ENCODE data around the gene SLC6A18. TPM values are rescaled to one million over a fixed set of nuclear protein-coding genes. Genes with fewer than 3 reads are reported as not detected.
A peak's percentile ranks its signal among the peaks of the same experiment; 100 is the strongest.

Gene SLC6A18
- total and polyA plus RNA-seq, 7 donors: not detected

GRCh38 chr5:1207555-1207954, 17.6 kb upstream of the SLC6A18 start:
- no peaks in the 10 kb centered on the region for H3K9me3 ChIP-seq
- TF ChIP-seq CTCF (IDR thresholded peaks at IDR 0.05): no peak
- peaks cover 0 to 61% (median 8%) of the 10 kb centered on the region in 3 donors for H3K27me3 ChIP-seq (ENCODE audit: insufficient read depth in 3 of 3, low read length in 2 of 3)
- H3K4me1 ChIP-seq: no peaks in the 10 kb centered on the region
- ATAC-seq: no peak
- no peak overlapping the region for H3K4me3 ChIP-seq
- H3K36me3 ChIP-seq (ENCODE audit: insufficient read depth in 1 of 2, low read depth in 1 of 2): no peaks in the 10 kb centered on the region
- H3K27ac ChIP-seq: no peak overlapping the region
- no peak for DNase-seq
- intact Hi-C loops (cut with DNase I): no loop called here
- 61 to 73% (median 64%) methylated on average over 6 of the region's 6 CpGs for WGBS, 3 donors

- Histone ChIP-seq H3K4me3 (no peak overlapping the region), H3K4me1 (no peaks in the 10 kb centered on the region), H3K27ac (no peak overlapping the region), H3K9me3 (no peaks in the 10 kb centered on the region), H3K36me3 (ENCODE audit: insufficient read depth in 1 of 2, low read depth in 1 of 2) (no peaks in the 10 kb centered on the region), H3K27me3 (ENCODE audit: insufficient read depth in 3 of 3, low read length in 2 of 3) (peaks cover 0 to 54% (median 8%) of the 10 kb centered on the region in 3 donors)
- 30 to 43% (median 34%) methylated on average over 16 to 17 of the region's 17 CpGs for WGBS, 3 donors
- intact Hi-C loops (cut with DNase I): no loop called here
- TF ChIP-seq CTCF (IDR thresholded peaks at IDR 0.05): no peak
- DNase-seq (peak in 1 of 2 donors; percentile 2), ATAC-seq (no peak)
These were observed 16.9 kb upstream of the SLC6A18 start for GRCh38 chr5:1208221-1208742.

- Histone ChIP-seq H3K27ac (no peak overlapping the region), H3K4me1 (no peaks in the 10 kb centered on the region), H3K4me3 (no peak overlapping the region), H3K27me3 (ENCODE audit: insufficient read depth in 3 of 3, low read length in 2 of 3) (peaks cover 0 to 50% (median 8%) of the 10 kb centered on the region in 3 donors), H3K36me3 (ENCODE audit: insufficient read depth in 1 of 2, low read depth in 1 of 2) (no peaks in the 10 kb centered on the region), H3K9me3 (no peaks in the 10 kb centered on the region)
- DNase-seq (peak; percentile 12 to 48), ATAC-seq (peak in 1 of 4 donors; percentile 42)
- peak; percentile 24 for TF ChIP-seq CTCF (IDR thresholded peaks at IDR 0.05)
- WGBS, 3 donors: 75 to 77% (median 76%) methylated on average over 24 of the region's 24 CpGs
- intact Hi-C loops (cut with DNase I): no loop called here
These were observed 16.3 kb upstream of the SLC6A18 start for GRCh38 chr5:1208743-1209488.

DNA sequence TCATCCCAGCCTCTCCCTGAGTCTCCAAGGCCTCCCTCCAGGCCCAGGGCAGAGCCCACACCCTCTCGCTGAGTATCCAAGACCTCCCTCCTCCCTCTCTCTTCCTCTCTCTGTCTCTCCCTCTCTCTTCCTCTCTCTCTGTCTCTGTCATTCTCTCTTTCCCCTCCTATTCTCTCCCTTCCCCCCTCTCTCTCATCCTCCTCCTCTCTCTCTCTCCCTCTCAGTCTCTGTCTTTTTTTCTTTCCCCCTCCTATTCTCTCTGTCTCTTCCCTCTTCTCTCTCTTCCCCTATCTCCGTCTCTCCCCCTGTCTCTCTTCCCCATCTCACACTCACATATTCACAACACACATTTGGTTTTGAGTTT, 15.7 kb upstream of the SLC6A18 start:
- intact Hi-C loops (cut with DNase I): no loop called here
- no peak for TF ChIP-seq CTCF (IDR thresholded peaks at IDR 0.05)
- peaks cover 0 to 50% (median 6%) of the 10 kb centered on the region in 3 donors for H3K27me3 ChIP-seq (ENCODE audit: insufficient read depth in 3 of 3, low read length in 2 of 3)
- no peaks in the 10 kb centered on the region for H3K36me3 ChIP-seq (ENCODE audit: insufficient read depth in 1 of 2, low read depth in 1 of 2)
- H3K9me3 ChIP-seq: no peaks in the 10 kb centered on the region
- ATAC-seq (no peak), DNase-seq (no peak)
- H3K4me1 ChIP-seq: no peaks in the 10 kb centered on the region
- H3K27ac ChIP-seq: no peak overlapping the region
- H3K4me3 ChIP-seq: no peak overlapping the region
- 51 to 83% (median 58%) methylated on average over 2 of the region's 2 CpGs for WGBS, 3 donors
